GM21723 (cell line): Measurements from ENCODE around the gene ANKRD13A.

Experiments
- ATAC-seq: cut with Tn5 transposase; IDR thresholded peaks from one replicate; pipeline ENCODE4 v1.9.1; 2021; ENCODE audit warnings: mild to moderate bottlenecking, moderate library complexity; ENCODE audit not compliant: unreplicated experiment

ANKRD13A gene

GRCh38 chr12:109998904-109999648 is at the start of gene ANKRD13A:
TSS of gene ANKRD13A (plus strand) at chr12:109999430. CDS start at chr12:109999689, 259 bp downstream.
- peak; percentile 53 for ATAC-seq

DNA sequence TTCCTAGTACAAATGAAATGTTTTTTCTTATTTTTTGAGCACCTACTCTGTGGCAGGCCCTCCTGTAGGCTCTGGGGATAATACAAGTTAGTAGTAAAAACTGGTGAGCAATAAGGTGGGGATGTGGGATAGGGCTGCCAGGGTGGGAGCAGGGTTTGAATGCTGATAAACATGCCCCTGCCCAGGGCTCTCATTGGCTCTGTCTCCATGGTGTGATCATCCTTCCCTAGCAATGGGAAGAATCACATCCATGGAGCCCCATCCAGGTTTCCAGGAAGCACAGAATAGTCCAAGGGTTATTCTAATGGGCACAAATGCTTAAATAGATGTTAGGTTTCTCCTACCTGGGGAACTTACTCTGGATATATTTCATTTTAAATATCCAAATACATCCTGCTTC is 48.6 kb upstream of the ANKRD13A start:
- no peak for ATAC-seq

GRCh38 chr12:109951136-109951535 is 48.1 kb upstream of the ANKRD13A start:
- no peak for ATAC-seq

DNA sequence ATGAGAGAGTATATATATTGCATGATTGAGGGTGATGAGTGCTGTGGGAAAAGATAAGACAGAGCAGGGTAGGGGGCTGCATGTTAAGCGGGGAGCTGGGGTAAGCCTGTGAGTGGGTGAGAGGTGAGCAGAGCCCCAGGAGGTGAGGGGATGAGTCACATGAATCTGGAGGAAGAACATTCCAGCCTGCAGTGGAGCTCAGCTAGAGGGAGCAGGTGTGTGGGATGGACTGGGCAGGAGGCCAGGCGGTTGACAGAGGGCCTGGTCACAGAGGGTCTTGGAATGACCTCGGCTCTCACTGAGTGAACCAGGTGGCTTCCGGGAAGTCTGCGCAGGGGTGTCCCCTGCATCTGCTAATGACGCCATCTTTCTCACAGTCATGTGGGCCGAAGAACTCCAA is 47.5 kb upstream of the ANKRD13A start:
- ATAC-seq, result no peak

DNA sequence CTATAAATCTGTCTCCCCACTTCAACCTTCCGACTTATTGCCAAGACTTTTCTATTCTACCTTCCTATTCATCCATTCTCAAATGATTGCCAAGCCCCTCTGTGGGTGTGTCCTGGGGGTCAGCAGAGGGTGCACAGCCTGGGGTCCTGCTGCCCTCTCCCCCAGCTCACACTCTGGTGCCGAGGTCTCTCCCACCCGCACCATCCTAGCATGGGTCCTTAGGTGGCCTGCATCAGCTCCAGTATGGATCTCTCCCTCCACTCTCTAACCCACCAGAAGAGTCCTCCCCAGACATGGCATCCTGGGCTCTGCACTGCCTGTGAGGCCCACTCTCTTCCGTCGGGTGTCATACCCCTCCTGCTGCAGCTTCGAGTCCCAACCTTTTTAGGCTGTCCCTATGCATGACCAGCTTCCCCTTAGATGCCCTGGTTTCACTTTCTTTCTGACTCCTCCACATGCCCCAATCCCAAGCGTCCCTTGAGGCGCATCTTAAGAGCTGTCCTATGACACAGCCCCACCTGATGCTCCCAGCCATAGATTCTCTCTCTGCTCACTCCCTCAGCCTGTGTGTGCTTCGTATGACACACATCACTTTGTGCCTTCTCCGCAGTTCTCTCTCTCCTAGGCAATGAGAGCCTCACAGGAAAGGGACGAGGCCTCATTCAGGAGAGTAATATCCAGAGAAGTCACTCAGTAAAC is 46.9 kb upstream of the ANKRD13A start:
- no peak for ATAC-seq

DNA sequence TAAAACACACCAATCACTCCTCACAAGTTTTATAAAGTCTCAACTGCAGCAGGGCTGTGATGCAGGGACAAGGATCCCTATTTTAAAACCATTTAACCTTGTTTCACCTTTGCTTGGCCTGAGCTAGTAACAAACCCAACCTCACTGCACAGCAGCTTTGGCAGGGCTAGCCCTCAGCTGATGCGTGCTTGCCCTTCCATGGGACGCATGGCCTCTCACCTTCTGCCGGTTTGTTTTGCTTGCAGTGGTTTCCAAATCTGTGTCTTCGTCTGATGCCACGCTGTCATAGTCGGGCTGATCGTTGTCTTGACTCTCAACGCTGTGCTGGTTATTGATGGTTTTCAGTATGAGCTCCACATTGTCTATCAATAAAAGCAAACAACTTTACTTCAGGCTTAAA is 46.4 kb upstream of the ANKRD13A start:
- ATAC-seq, result no peak

- no peak for ATAC-seq
Observed at GRCh38 chr12:109953656-109954055, 45.6 kb upstream of the ANKRD13A start.

DNA sequence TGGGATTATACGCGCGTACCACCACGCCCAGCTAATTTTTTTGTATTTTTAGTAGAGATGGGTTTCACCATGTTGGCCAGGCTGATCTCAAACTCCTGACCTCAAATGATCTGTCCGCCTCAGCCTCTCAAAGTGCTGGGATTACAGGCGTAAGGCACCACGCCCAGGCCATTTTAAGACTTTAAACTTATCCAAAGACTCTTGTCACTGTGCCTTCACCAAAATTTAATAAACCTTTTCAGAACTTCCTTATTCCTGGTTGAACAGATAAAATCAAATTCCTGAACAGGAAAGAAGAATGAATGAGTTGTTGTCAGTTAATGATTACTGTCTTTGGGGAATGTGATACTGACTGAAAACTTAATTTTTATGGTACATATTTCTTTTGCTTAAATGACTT is 40.9 kb upstream of the ANKRD13A start:
- no peak for ATAC-seq

GRCh38 chr12:109959411-109960093 is 39.7 kb upstream of the ANKRD13A start:
- no peak for ATAC-seq

- ATAC-seq, result no peak
Observed at GRCh38 chr12:109961201-109961600, 38.0 kb upstream of the ANKRD13A start.

DNA sequence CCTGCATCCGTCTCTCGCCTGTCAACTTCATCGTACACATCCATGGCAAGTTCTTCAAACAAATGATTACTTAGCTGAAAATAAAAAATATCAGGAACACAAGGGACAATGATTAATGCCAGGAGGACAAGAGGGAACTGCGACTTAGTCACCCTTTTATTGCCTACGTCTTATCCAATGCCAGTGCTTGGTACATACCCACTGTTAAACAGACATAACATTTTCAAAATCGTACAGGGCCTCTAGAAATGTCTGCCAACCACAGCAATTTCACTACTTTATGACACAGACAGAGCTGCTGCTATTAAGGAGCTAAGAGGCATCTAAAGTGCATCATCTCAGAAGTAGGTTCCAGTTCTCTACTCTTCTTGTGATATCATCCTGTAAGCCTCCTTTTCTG is 37.6 kb upstream of the ANKRD13A start:
- no peak for ATAC-seq

DNA sequence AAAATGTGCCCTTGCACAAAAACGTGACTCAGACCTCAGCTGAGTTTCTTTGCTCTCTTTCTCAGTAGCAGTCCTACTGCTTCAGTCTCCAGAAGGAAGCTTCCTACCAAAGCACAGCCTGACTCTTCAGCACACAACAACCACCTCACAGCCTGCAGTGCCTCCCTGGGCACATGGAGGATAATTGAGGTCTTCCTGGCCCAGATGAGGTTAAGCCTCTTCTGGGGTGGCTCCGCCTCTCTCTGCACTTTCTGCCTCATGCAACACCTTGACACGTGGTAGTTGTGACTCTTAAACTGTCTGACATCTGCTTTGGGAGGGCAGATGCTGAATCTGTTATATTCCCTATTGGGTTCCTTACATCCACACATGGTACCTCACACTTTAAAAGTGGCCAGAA is 36.8 kb upstream of the ANKRD13A start:
- no peak for ATAC-seq

- ATAC-seq, result no peak
Observed at GRCh38 chr12:109963330-109963729, 35.9 kb upstream of the ANKRD13A start.

DNA sequence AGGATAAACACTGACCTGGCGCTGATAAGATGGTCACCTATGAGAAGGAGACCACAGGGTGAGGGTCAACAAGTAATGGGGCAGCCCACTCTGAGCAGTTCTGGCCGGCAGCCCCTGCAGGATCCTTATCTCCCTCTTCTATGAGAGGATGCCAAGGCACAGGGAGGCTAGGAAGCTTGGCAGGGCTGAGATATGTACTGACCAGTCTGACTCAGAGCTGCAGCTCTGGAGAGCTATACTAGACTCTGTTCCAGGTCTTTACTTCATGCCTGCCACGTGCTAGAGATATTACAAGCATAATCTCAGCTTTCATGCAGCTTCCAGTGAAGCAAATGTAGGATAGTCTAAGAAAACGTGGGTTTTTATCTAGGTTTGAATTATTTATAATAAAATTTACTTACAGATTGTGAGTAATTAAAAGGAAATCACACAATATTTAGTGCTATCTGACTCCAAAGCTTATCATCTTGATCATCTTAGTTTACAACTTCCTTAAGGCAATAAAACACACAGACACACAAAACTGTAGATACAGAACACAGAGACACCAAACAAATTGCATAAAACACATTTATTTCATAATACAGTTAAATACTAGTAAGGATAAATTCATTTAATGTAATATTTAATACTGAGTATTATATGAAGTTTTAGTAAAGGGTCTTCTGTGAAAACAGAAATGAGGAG is 35.3 kb upstream of the ANKRD13A start:
- no peak for ATAC-seq

DNA sequence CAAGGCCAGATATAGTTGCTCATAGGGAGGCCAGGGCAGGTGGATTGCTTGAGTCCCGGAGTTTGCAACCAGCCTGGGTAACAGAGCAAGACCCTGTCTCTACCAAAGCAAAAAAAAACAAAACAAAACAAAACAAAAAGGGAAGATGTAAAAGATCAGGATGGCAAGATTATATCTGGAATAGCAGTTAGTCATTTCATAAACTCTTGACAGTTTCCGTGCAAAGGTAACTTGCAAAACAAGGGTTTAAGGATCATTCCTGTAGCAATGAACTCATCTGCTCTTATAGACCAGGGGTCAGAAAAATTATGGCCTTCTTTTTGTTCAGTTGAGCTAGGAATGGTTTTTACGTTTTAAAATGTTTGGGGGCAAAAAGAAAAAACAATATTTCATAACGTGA is 32.7 kb upstream of the ANKRD13A start:
- ATAC-seq, result no peak

DNA sequence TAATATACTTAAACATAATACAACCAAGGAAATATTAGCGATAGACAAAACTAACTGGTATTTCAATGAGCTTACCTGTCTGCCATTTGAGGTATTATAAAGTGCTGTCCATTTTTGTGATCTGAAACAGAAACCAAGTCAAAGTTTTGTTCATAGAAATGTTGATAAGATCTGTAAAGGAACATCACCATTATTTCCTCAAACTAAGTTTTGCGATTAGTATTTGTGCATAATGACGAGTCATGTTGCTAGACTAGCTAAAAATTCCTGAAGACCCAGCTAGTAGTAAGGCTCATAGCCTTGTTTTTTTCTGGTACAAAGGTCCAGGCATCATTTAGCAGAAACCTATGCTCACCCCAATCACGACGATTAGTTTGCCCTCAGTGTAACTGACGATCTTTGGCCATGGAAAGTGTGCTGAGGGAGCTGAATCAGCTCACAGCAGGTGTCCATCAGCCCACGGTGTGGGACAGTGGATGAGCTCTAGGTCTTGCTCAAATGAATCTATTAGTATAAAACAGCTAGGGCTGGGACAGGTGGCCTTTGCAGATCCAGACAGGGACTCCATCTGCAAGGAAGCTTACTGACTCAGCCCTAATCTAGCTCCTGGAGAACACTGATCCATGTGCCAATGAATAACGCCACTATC is 31.7 kb upstream of the ANKRD13A start:
- no peak for ATAC-seq

GRCh38 chr12:109968032-109968420 is 31.2 kb upstream of the ANKRD13A start:
- no peak for ATAC-seq

GRCh38 chr12:109968801-109969200 is 30.4 kb upstream of the ANKRD13A start:
- no peak for ATAC-seq

GRCh38 chr12:109972821-109973220 is 26.4 kb upstream of the ANKRD13A start:
- ATAC-seq, result no peak

GRCh38 chr12:109981311-109981710 is 17.9 kb upstream of the ANKRD13A start:
- ATAC-seq, result no peak

DNA sequence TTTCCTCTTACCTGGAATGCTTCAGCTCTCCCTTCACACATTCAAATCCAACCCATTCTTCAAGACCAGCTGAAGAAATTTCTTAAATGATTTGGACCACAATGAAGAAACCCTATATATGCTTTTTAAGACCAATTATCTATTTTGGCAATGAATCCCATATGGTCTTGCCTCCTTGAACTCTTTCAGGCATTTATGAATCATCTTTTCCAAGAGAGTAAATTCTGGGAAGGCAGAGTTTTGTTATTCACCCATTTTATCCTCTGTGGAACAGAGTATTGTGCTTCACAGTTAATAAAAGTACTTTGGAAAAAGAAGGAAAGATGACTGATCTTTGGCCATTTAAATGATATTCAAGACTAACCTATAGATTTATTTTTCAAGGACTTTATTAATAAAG is 17.0 kb upstream of the ANKRD13A start:
- no peak for ATAC-seq
